Measurements from ENCODE around the gene USP33. TPM values are rescaled to one million over a fixed set of nuclear protein-coding genes. Genes with fewer than 3 reads are reported as not detected.
A peak's percentile ranks its signal among the peaks of the same experiment; 100 is the strongest.
"Not testable (repeated sequence)": the region's sequence is repeated elsewhere in the genome, so short reads cannot be mapped to it uniquely, and the experiment has no call there.

Gene USP33
- total RNA-seq, 1 donor from 2014 or later, result 84.0 TPM

DNA sequence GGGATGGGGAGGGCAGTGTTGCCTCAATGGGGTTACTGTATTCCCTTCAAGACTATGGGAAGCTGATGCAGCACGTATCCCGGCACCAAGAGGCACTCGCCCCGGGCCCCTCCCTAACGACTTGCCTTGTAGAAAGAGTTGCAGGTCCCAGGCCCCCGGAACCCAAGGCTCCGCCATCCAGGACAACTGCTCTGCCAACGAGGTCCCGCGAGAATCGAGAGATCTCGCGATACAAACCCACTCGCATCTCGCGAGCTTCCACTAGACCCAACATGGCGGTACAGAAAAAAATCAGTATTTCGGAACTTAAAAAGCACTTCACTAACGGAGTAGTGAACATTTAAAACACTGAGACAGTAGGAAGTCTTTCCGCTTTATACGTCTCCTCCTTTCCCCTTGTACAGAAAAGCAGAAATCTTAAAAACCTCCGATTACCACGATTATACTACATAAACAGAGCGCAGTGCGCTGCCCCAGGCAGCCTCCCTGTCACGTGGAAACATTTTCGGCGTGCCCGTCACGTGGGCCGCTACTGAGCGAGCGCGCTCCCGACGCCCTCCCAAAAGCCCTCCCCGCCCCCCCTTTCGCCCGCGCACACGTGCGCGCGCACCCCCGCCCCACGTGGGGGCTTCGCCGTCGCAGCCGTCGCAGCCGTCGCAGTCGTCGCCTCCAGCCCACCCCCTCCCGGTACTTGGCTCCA is 77.0 kb downstream of the USP33 start, which contains the start of gene ZZZ3:
TSS of gene ZZZ3 (minus strand) at position 199 of the 700 bp plus-strand sequence. CDS start 49,304 bp downstream, outside the sequence.
- peak; percentile 95 for DNase-seq
- Mint-ChIP-seq H3K36me3 (ENCODE audit: unreplicated experiment) (no peaks in the 10 kb centered on the region), H3K4me1 (ENCODE audit: low read depth, unreplicated experiment) (peaks cover 15% of the 10 kb centered on the region), H3K27me3 (ENCODE audit: unreplicated experiment) (peaks cover 18% of the 10 kb centered on the region), H3K27ac (ENCODE audit: unreplicated experiment) (peak within 1 kb of the TSS; percentile 98), H3K9me3 (ENCODE audit: unreplicated experiment) (peaks cover 13% of the 10 kb centered on the region), H3K4me3 (ENCODE audit: unreplicated experiment) (peak within 1 kb of the TSS; percentile 92)
- TF ChIP-seq, protein P1, sequence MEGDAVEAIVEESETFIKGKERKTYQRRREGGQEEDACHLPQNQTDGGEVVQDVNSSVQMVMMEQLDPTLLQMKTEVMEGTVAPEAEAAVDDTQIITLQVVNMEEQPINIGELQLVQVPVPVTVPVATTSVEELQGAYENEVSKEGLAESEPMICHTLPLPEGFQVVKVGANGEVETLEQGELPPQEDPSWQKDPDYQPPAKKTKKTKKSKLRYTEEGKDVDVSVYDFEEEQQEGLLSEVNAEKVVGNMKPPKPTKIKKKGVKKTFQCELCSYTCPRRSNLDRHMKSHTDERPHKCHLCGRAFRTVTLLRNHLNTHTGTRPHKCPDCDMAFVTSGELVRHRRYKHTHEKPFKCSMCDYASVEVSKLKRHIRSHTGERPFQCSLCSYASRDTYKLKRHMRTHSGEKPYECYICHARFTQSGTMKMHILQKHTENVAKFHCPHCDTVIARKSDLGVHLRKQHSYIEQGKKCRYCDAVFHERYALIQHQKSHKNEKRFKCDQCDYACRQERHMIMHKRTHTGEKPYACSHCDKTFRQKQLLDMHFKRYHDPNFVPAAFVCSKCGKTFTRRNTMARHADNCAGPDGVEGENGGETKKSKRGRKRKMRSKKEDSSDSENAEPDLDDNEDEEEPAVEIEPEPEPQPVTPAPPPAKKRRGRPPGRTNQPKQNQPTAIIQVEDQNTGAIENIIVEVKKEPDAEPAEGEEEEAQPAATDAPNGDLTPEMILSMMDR (IDR thresholded peaks at IDR 0.05; ENCODE audit: partially characterized antibody, unreplicated experiment), result no peak

DNA sequence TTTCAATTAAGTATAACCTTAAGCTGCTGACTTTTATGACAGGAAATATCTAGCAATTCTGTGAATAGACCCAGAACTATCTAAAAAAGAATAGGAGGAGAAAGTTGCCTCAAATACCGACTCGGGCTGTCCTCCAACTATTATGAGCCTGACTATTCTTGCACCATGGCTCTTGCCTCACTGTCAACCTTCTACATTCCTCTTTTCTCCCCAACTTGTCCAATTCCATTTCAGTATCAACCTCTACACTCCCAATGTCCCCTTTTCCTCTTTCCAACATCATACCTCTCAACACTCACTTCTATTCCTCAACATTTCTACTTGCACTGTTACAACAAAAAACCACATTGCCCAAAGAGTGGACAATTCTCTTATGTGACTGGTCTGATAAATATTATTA is 79.5 kb downstream of the USP33 start:
- Mint-ChIP-seq H3K4me1 (ENCODE audit: low read depth, unreplicated experiment) (peaks cover 15% of the 10 kb centered on the region), H3K27ac (ENCODE audit: unreplicated experiment) (no peak overlapping the region), H3K27me3 (ENCODE audit: unreplicated experiment) (peaks cover 18% of the 10 kb centered on the region), H3K4me3 (ENCODE audit: unreplicated experiment) (no peak overlapping the region), H3K36me3 (ENCODE audit: unreplicated experiment) (no peaks in the 10 kb centered on the region), H3K9me3 (ENCODE audit: unreplicated experiment) (peaks cover 13% of the 10 kb centered on the region)
- no peak for DNase-seq
- TF ChIP-seq, protein P1 (IDR thresholded peaks at IDR 0.05; ENCODE audit: partially characterized antibody, unreplicated experiment), result no peak

DNA sequence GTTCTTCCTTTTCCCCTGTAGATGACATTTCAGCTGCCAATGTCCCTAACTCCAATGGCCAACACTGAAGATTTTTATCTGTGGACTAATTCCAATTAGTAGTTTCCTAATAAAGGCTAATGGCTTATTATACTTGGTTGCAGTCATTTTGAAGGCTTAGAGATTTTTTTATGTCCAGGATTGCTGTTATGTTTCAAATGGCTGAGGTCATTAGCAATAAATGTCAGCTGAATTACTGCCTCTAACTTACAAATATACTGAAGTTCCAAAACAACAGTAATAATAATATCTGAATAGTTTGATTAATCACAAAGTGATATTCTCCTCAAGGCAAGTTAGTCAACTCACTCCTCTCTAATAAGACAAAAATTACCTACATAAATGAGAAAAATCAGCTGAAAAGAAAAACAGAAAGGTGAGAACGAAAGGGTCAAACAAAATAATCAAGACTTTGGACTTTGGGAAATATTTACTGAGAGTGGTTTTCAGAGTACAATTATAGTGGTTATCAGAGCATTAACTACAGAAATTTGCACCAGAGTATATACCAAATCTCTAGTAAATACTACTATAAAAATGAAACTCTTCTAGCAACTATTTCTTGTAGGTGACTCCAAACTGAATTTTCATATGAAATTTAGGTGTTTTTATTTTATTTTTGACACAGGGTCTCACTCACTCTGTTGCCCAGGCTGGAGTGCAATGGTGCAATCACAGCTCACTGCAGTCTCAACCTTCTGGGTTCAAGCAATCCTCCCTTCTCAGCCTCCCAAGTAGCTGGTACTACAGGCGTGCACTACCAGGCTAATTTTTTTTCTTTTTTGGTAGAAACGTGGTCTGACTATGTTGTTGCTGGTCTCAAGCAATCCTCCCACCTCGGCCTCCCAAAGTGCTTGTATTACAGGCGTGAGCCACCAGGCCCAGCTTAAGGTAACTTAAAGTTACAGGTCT is 80.7 kb downstream of the USP33 start:
- TF ChIP-seq, protein P1 (IDR thresholded peaks at IDR 0.05; ENCODE audit: partially characterized antibody, unreplicated experiment), result no peak
- Mint-ChIP-seq H3K36me3 (ENCODE audit: unreplicated experiment) (no peaks in the 10 kb centered on the region), H3K4me3 (ENCODE audit: unreplicated experiment) (no peak overlapping the region), H3K4me1 (ENCODE audit: low read depth, unreplicated experiment) (peaks cover 9% of the 10 kb centered on the region), H3K27me3 (ENCODE audit: unreplicated experiment) (peaks cover 16% of the 10 kb centered on the region), H3K9me3 (ENCODE audit: unreplicated experiment) (peaks cover 11% of the 10 kb centered on the region), H3K27ac (ENCODE audit: unreplicated experiment) (no peak overlapping the region)
- no peak for DNase-seq

DNA sequence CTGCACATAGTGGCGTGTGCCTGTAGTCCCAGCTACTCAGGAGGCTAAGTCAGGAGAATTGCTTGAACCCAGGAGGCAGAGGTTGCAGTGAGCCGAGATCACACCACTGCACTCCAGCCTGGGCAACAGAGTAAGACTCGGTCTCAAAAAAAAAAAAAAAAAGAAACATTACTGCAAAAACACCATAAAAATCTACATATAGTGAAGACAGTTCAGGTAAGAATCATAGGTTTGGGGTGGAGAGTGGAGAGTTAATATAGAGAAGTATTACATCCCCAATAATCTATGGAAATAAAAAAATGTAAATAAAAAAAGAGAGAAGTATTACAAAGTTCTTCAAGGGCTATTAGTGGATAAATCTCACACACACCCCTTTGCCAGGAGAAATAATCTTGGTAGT is 84.8 kb downstream of the USP33 start:
- not testable (repeated sequence) for H3K27me3 Mint-ChIP-seq (ENCODE audit: unreplicated experiment); H3K36me3 Mint-ChIP-seq (ENCODE audit: unreplicated experiment); H3K9me3 Mint-ChIP-seq (ENCODE audit: unreplicated experiment); H3K27ac Mint-ChIP-seq (ENCODE audit: unreplicated experiment); H3K4me3 Mint-ChIP-seq (ENCODE audit: unreplicated experiment); DNase-seq
- peaks cover 14% of the 10 kb centered on the region for H3K4me1 Mint-ChIP-seq (ENCODE audit: low read depth, unreplicated experiment)

DNA sequence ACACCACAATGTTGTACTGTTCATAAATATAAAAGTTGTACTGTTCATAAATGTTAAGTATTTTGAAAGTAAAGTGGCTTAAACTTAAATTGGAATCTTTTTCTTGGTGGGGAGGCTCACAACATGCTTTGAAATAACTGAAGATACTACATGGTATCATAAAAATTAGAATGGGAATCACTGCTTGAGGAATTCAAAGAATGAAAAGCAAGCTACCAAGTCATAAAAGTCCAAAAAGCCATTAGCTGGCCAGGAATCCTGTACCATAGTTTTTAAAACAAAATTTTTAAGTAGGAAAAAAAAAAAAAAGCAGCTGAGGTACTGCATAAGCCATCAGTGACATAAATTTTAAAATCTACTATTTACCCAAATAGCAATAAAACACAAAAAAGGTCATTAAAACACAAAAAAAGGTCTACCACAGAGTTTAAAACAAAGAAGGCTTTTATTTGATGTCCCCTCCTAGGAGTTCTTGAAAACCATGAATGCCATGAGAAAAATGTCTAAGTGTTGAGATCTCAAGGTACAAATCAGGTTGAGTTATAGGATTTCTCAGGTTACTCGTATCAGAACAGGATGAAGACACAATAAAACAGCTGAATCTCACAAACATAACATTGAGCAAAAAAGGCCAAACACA is 85.8 kb downstream of the USP33 start:
- no peaks in the 10 kb centered on the region for H3K36me3 Mint-ChIP-seq (ENCODE audit: unreplicated experiment)
- no peaks in the 10 kb centered on the region for H3K27me3 Mint-ChIP-seq (ENCODE audit: unreplicated experiment)
- no peaks in the 10 kb centered on the region for H3K9me3 Mint-ChIP-seq (ENCODE audit: unreplicated experiment)
- no peak overlapping the region for H3K4me3 Mint-ChIP-seq (ENCODE audit: unreplicated experiment)
- peaks cover 14% of the 10 kb centered on the region for H3K4me1 Mint-ChIP-seq (ENCODE audit: low read depth, unreplicated experiment)
- DNase-seq, result no peak
- H3K27ac Mint-ChIP-seq (ENCODE audit: unreplicated experiment), result no peak overlapping the region
- TF ChIP-seq, protein P1 (IDR thresholded peaks at IDR 0.05; ENCODE audit: partially characterized antibody, unreplicated experiment), result no peak

All from glutamatergic neuron (in vitro differentiated cells).